Activated CD4-positive, alpha-beta memory T cell treated with anti-CD3 and anti-CD28 coated beads, Interleukin-2, amount 10 ng/mL, durations not matched to agents 7 days and 5 days (primary cell): ENCODE measurements around the gene CDH8. TPM values are rescaled to one million over a fixed set of nuclear protein-coding genes. Genes with fewer than 3 reads are reported as not detected.
"Not testable (repeated sequence)": the region's sequence is repeated elsewhere in the genome, so short reads cannot be mapped to it uniquely, and the experiment has no call there.

Experiments
- CTCF ChIA-PET: fragments of 350-600 bp; sonication (Branson Sonifier 250); formaldehyde crosslinking; loops from one replicate; lab custom pipeline; 2021; ENCODE audit warnings: antibody characterized with exemption, inconsistent platforms; lab: Charles Lee
- POLR2A ChIA-PET: fragments of 350-600 bp; sonication (Branson Sonifier 250); formaldehyde crosslinking; loops from one replicate; lab custom pipeline; 2021; ENCODE audit warnings: antibody characterized with exemption; lab: Charles Lee
- DNase-seq: peaks from one replicate; pipeline ENCODE4 v3.0.0-alpha.2; 2020
- H3K27ac Mint-ChIP-seq: one replicate; pipeline ENCODE4 v1.8.0; 2021; ENCODE audit warnings: mild to moderate bottlenecking, mixed read lengths
- H3K27me3 Mint-ChIP-seq: one replicate; pipeline ENCODE4 v1.8.0; 2021; ENCODE audit warnings: mixed read lengths
- H3K36me3 Mint-ChIP-seq: one replicate; pipeline ENCODE4 v1.8.0; 2021; ENCODE audit warnings: low read depth, mixed read lengths
- H3K4me1 Mint-ChIP-seq: one replicate; pipeline ENCODE4 v1.8.0; 2021; ENCODE audit warnings: mixed read lengths
- H3K4me3 Mint-ChIP-seq: one replicate; pipeline ENCODE4 v1.8.0; 2021; ENCODE audit warnings: mild to moderate bottlenecking, mixed read lengths
- H3K9me3 Mint-ChIP-seq: one replicate; pipeline ENCODE4 v1.8.0; 2021; ENCODE audit warnings: mixed read lengths
- total RNA-seq, 2 experiments: library from RNA; stranded (reverse); gene quantifications; one replicate each; pipeline ENCODE4 v1.2.3, GENCODE V29; 2021

CDH8 gene
- total RNA-seq, 2 experiments from 2014 or later: not detected

DNA sequence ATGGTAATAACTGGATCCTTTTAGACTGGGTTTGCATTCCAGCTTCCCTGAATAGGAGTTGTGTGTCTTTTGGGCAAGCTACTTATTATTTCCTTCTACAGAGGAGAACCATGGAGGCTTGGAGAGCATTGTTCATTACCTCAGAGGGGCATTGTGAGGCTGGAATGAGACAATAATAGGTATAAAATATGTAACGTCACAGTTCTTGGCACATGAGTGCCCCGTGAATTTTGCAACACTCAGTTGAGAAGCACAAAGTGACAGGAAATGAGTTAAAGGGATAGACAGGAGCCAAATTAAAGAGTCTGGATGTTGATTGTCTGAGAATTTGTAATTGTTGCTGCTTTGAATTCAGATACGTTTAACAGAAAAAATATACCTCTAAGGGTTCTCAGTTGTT, 92.2 kb downstream of the CDH8 start:
- CTCF ChIA-PET: no interaction called here
- Mint-ChIP-seq H3K4me3 (no peak overlapping the region), H3K27ac (no peak overlapping the region), H3K36me3 (no peaks in the 10 kb centered on the region), H3K27me3 (no peaks in the 10 kb centered on the region), H3K9me3 (peaks cover 23% of the 10 kb centered on the region), H3K4me1 (no peaks in the 10 kb centered on the region)
- DNase-seq: no peak
- POLR2A ChIA-PET: no interaction called here

GRCh38 chr16:61940611-61941010, 95.6 kb downstream of the CDH8 start:
- Mint-ChIP-seq H3K4me3 (no peak overlapping the region), H3K36me3 (no peaks in the 10 kb centered on the region), H3K27ac (no peak overlapping the region), H3K4me1 (no peaks in the 10 kb centered on the region), H3K9me3 (peaks cover 19% of the 10 kb centered on the region), H3K27me3 (no peaks in the 10 kb centered on the region)
- no peak for DNase-seq
- POLR2A ChIA-PET: no interaction called here
- CTCF ChIA-PET: no interaction called here

- no peaks in the 10 kb centered on the region for H3K27me3 Mint-ChIP-seq
Measured at GRCh38 chr16:61937646-61938045, 98.6 kb downstream of the CDH8 start.

DNA sequence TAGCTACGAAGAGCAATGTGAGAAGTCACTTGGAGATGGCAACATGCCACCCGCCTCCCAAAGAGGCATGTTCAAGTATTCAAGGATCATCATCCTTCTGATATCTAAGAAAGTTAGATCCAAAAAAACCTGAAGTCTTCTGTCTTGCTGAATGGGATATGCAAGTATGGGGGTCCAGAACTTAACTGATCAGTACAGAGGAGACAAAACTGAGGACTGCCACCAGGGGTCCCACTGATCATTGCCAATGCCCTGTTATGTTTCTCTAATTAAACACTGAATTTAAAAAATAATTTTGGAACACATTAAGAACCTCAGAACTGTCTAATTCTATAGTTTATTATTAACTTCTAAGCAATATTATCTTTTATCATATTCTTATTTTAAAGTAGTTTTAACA, 99.7 kb downstream of the CDH8 start:
- ChIA-PET POLR2A (no interaction called here), CTCF (no interaction called here)
- Mint-ChIP-seq H3K4me3 (no peak overlapping the region), H3K27me3 (no peaks in the 10 kb centered on the region), H3K27ac (no peak overlapping the region), H3K9me3 (peaks cover 6% of the 10 kb centered on the region), H3K4me1 (no peaks in the 10 kb centered on the region), H3K36me3 (no peaks in the 10 kb centered on the region)
- no peak for DNase-seq

More at GRCh38 chr16:61937646-61938045, 98.6 kb downstream of the CDH8 start:
- Mint-ChIP-seq H3K27ac (no peak overlapping the region), H3K9me3 (peaks cover 14% of the 10 kb centered on the region), H3K36me3 (no peaks in the 10 kb centered on the region), H3K4me3 (no peak overlapping the region), H3K4me1 (no peaks in the 10 kb centered on the region)
- ChIA-PET POLR2A (no interaction called here), CTCF (no interaction called here)
- DNase-seq: no peak

DNA sequence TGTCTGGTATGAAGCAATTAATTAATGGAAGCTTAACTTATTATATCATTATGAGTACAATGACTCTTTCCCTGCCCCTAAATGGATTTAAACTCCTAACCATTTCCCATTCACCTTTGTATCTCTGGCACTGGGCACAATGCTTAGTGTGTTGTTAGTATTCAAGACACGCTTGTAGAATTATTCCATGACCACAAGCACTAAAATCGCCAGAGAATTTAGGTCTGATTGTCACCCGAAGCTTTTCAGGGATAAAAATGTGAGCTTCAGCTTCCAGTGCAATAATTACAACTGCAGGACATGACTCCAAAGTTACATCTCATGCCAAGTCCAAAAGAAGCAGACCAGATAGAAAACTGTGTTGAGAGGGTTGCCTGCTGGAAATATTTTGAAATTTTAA, 101.6 kb downstream of the CDH8 start:
- no peak overlapping the region for H3K4me3 Mint-ChIP-seq
- no peaks in the 10 kb centered on the region for H3K27me3 Mint-ChIP-seq
- POLR2A ChIA-PET: no interaction called here
- no peaks in the 10 kb centered on the region for H3K36me3 Mint-ChIP-seq
- DNase-seq: no peak
- no peaks in the 10 kb centered on the region for H3K9me3 Mint-ChIP-seq
- CTCF ChIA-PET: no interaction called here
- H3K4me1 Mint-ChIP-seq: no peaks in the 10 kb centered on the region
- no peak overlapping the region for H3K27ac Mint-ChIP-seq

GRCh38 chr16:61929776-61930175, 106.5 kb downstream of the CDH8 start:
- ChIA-PET POLR2A (no interaction called here), CTCF (no interaction called here)
- Mint-ChIP-seq H3K27ac (no peak overlapping the region), H3K4me1 (no peaks in the 10 kb centered on the region), H3K4me3 (no peak overlapping the region), H3K36me3 (no peaks in the 10 kb centered on the region), H3K27me3 (no peaks in the 10 kb centered on the region), H3K9me3 (peaks cover 2% of the 10 kb centered on the region)
- DNase-seq: no peak

- Mint-ChIP-seq H3K4me3 (no peak overlapping the region), H3K36me3 (no peaks in the 10 kb centered on the region), H3K27ac (no peak overlapping the region), H3K27me3 (no peaks in the 10 kb centered on the region), H3K4me1 (no peaks in the 10 kb centered on the region), H3K9me3 (peaks cover 2% of the 10 kb centered on the region)
- no peak for DNase-seq
- ChIA-PET POLR2A (no interaction called here), CTCF (no interaction called here)
Measured at GRCh38 chr16:61926766-61927165, 109.5 kb downstream of the CDH8 start.

- Mint-ChIP-seq H3K4me3 (no peak overlapping the region), H3K36me3 (no peaks in the 10 kb centered on the region), H3K27me3 (no peaks in the 10 kb centered on the region), H3K9me3 (peaks cover 2% of the 10 kb centered on the region), H3K4me1 (no peaks in the 10 kb centered on the region), H3K27ac (no peak overlapping the region)
- ChIA-PET CTCF (no interaction called here), POLR2A (no interaction called here)
- no peak for DNase-seq
Measured at GRCh38 chr16:61923629-61924028, 112.6 kb downstream of the CDH8 start.

- Mint-ChIP-seq H3K9me3 (peaks cover 13% of the 10 kb centered on the region), H3K27me3 (no peaks in the 10 kb centered on the region), H3K36me3 (no peaks in the 10 kb centered on the region), H3K4me3 (no peak overlapping the region), H3K4me1 (no peaks in the 10 kb centered on the region), H3K27ac (no peak overlapping the region)
- ChIA-PET POLR2A (no interaction called here), CTCF (no interaction called here)
- DNase-seq: no peak
Measured at GRCh38 chr16:61921373-61921772, 114.9 kb downstream of the CDH8 start.

GRCh38 chr16:61917865-61918826, 118.1 kb downstream of the CDH8 start:
- H3K4me1 Mint-ChIP-seq, H3K27ac Mint-ChIP-seq, H3K4me3 Mint-ChIP-seq, CTCF ChIA-PET, H3K36me3 Mint-ChIP-seq, H3K27me3 Mint-ChIP-seq, POLR2A ChIA-PET, DNase-seq: not testable (repeated sequence)
- H3K9me3 Mint-ChIP-seq: peaks cover 11% of the 10 kb centered on the region

- Mint-ChIP-seq H3K9me3 (peaks cover 14% of the 10 kb centered on the region), H3K27me3 (no peaks in the 10 kb centered on the region), H3K4me3 (no peak overlapping the region), H3K36me3 (no peaks in the 10 kb centered on the region), H3K27ac (no peak overlapping the region), H3K4me1 (no peaks in the 10 kb centered on the region)
- ChIA-PET CTCF (no interaction called here), POLR2A (no interaction called here)
- no peak for DNase-seq
Measured at GRCh38 chr16:61915569-61915968, 120.7 kb downstream of the CDH8 start.

DNA sequence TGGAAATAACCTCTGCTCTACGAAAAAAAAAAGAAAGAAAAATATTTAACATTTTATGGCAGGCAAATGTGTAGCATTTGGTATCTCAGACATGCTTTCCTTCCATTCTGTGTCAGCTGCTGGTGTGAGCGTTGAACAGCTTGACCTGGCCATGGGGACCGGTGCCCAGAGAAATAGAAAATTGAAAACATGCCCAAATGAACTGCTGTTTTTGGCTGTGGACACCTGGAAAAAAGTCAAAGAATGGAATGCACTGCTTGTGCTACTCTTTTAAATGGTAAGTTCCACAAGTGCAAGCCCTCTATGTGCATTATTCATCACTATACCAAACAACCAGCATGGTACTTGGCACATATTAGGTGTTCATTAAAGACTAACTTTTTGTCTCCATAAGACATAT, 127.2 kb downstream of the CDH8 start:
- no peak overlapping the region for H3K4me3 Mint-ChIP-seq
- no peaks in the 10 kb centered on the region for H3K4me1 Mint-ChIP-seq
- H3K36me3 Mint-ChIP-seq: no peaks in the 10 kb centered on the region
- POLR2A ChIA-PET: no interaction called here
- CTCF ChIA-PET: no interaction called here
- H3K9me3 Mint-ChIP-seq: peaks cover 11% of the 10 kb centered on the region
- no peaks in the 10 kb centered on the region for H3K27me3 Mint-ChIP-seq
- no peak overlapping the region for H3K27ac Mint-ChIP-seq
- no peak for DNase-seq

DNA sequence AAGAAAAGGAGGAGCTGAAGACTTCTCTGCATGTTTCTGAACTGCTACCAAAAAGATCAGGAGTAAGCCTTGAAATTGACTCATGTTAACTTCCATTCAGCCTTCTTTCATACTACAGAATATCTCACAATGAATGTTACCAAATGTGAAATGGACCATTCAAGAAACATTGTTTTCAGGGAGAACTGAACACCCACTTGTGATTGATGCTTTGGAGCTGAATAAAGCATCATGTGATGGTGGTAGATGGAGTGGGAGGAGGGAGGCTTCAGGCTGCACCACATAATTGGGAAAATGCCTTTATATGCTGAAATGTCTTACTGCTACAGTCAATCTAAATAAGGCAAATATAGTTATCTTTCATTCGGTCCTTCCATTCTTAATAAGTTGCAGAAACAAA, 127.8 kb downstream of the CDH8 start:
- peaks cover 13% of the 10 kb centered on the region for H3K9me3 Mint-ChIP-seq
- H3K4me1 Mint-ChIP-seq: no peaks in the 10 kb centered on the region
- no peak overlapping the region for H3K27ac Mint-ChIP-seq
- ChIA-PET POLR2A (no interaction called here), CTCF (no interaction called here)
- no peak overlapping the region for H3K4me3 Mint-ChIP-seq
- H3K27me3 Mint-ChIP-seq: no peaks in the 10 kb centered on the region
- H3K36me3 Mint-ChIP-seq: no peaks in the 10 kb centered on the region
- no peak for DNase-seq

DNA sequence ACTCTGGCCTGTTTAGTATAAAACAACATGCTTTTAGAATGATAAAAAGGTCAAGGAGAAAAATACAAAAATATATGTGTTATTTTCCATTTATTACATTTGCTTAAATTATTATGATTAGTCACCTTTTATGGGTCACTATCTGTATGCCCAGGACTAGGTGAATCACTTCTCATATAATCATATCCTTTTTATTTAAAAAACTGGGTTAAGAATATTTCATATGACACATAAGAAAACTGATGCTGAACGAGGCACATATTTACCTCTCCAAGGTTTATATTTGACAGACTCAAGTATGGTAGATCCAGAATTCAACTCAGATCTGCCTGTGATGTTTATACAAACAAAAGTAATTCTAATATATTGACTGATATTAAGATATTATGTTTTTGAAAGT, 134.5 kb downstream of the CDH8 start:
- ChIA-PET CTCF (no interaction called here), POLR2A (no interaction called here)
- Mint-ChIP-seq H3K27me3 (no peaks in the 10 kb centered on the region), H3K9me3 (peaks cover 18% of the 10 kb centered on the region), H3K4me3 (no peak overlapping the region), H3K36me3 (no peaks in the 10 kb centered on the region), H3K27ac (no peak overlapping the region), H3K4me1 (no peaks in the 10 kb centered on the region)
- DNase-seq: no peak
